Neural cell (in vitro differentiated cells): ENCODE data around the gene PRKCZ. TPM values are rescaled to one million over a fixed set of nuclear protein-coding genes. Genes with fewer than 3 reads are reported as not detected.

Source experiments
- H2AFZ ChIP-seq: fragments of 200-600, 300-800 bp; sonication (generic), shearing (Covaris generic); 2 replicates; pipeline ENCODE4 v1.6.0; 2014; ENCODE audit warnings: low read depth, mild to moderate bottlenecking, antibody characterized with exemption, low read length, moderate library complexity
- H3F3A ChIP-seq: fragments of 200-600 bp; shearing (Covaris generic); 2 replicates; pipeline ENCODE4 v1.6.1; 2016; ENCODE audit warnings: mild to moderate bottlenecking, moderate library complexity, mixed read lengths, antibody characterized with exemption, low read length; ENCODE audit not compliant: insufficient read depth, poor library complexity, severe bottlenecking
- H3K27ac ChIP-seq: fragments of 200-600, 300-800 bp; sonication (generic), shearing (Covaris generic); 2 replicates; pipeline ENCODE4 v1.5.1; 2014; ENCODE audit warnings: mild to moderate bottlenecking, low read length, moderate library complexity
- H3K27me3 ChIP-seq: fragments of 300-800, 200-600 bp; sonication (generic), shearing (Covaris generic); 2 replicates; pipeline ENCODE4 v1.6.0; 2014; ENCODE audit warnings: mild to moderate bottlenecking, low read depth, low read length, moderate library complexity; ENCODE audit not compliant: insufficient read depth
- H3K36me3 ChIP-seq: fragments of 300-800, 200-600 bp; sonication (generic), shearing (Covaris generic); 2 replicates; pipeline ENCODE4 v1.5.1; 2014; ENCODE audit warnings: mild to moderate bottlenecking, antibody characterized with exemption, low read length, moderate library complexity; ENCODE audit not compliant: insufficient read depth
- H3K4me2 ChIP-seq: fragments of 300-800, 200-600 bp; sonication (generic), shearing (Covaris generic); 2 replicates; pipeline ENCODE4 v1.6.0; 2014; ENCODE audit warnings: mild to moderate bottlenecking, low read length
- H3K4me3 ChIP-seq: fragments of 300-800, 200-600 bp; sonication (generic), shearing (Covaris generic); 2 replicates; pipeline ENCODE4 v1.5.1; 2014; ENCODE audit warnings: mild to moderate bottlenecking, low read length, moderate library complexity
- H3K79me2 ChIP-seq: fragments of 200-600 bp; shearing (Covaris generic); replicated peaks from 2 replicates; pipeline ENCODE4 v1.6.0; 2014; ENCODE audit warnings: mild to moderate bottlenecking, low read length, moderate library complexity; ENCODE audit not compliant: insufficient read depth
- H3K9ac ChIP-seq: fragments of 300-800, 200-600 bp; sonication (generic), shearing (Covaris generic); 2 replicates; pipeline ENCODE4 v1.6.1; 2016; ENCODE audit warnings: mild to moderate bottlenecking, low read length, mixed read lengths
- H3K9me2 ChIP-seq: fragments of 200-600 bp; shearing (Covaris generic); 2 replicates; pipeline ENCODE4 v1.6.1; 2016; ENCODE audit warnings: mild to moderate bottlenecking, low read length, mixed read lengths; ENCODE audit not compliant: insufficient read depth
- H3K9me3 ChIP-seq: fragments of 200-600, 300-800 bp; sonication (generic), shearing (Covaris generic); 2 replicates; pipeline ENCODE4 v1.6.1; 2016; ENCODE audit warnings: mild to moderate bottlenecking, mixed run types, low read length, moderate library complexity, mixed read lengths
- H4K20me1 ChIP-seq: fragments of 200-600 bp; shearing (Covaris generic); 2 replicates; pipeline ENCODE4 v1.6.1; 2016; ENCODE audit warnings: mild to moderate bottlenecking, mixed run types; ENCODE audit not compliant: insufficient read depth
- CTCF ChIP-seq: fragments of 450-650 bp; IDR thresholded peaks from 2 replicates; pipeline ENCODE4 v1.5.1; 2014; ENCODE audit warnings: antibody characterized with exemption, mild to moderate bottlenecking, moderate library complexity; ENCODE audit not compliant: poor library complexity, severe bottlenecking
- EP300 ChIP-seq: fragments of 450-650 bp; conservative IDR thresholded peaks from 2 replicates; pipeline ENCODE4 v1.6.1; 2014; ENCODE audit warnings: antibody characterized with exemption, mild to moderate bottlenecking, moderate library complexity; ENCODE audit not compliant: poor library complexity, severe bottlenecking
- EZH2 ChIP-seq: fragments of 200-600, 300-800 bp; shearing (Covaris generic), sonication (generic); IDR thresholded peaks from 2 replicates; pipeline ENCODE4 v1.6.1; 2014; ENCODE audit warnings: antibody characterized with exemption, low read length, borderline replicate concordance, mild to moderate bottlenecking; ENCODE audit not compliant: insufficient read depth, poor library complexity, severe bottlenecking
- MXI1 ChIP-seq: fragments of 450-650 bp; conservative IDR thresholded peaks from 2 replicates; pipeline ENCODE4 v1.6.1; 2014; ENCODE audit warnings: antibody characterized with exemption, mild to moderate bottlenecking; ENCODE audit not compliant: poor library complexity, severe bottlenecking
- POLR2AphosphoS5 ChIP-seq: IDR thresholded peaks from 2 replicates; pipeline ENCODE4 v1.6.1; 2012
- RAD21 ChIP-seq: fragments of 450-650 bp; conservative IDR thresholded peaks from 2 replicates; pipeline ENCODE4 v1.6.1; 2014; ENCODE audit warnings: antibody characterized with exemption, mild to moderate bottlenecking, moderate library complexity
- REST ChIP-seq: IDR thresholded peaks from 2 replicates; pipeline ENCODE4 v1.6.1; 2012; ENCODE audit warnings: borderline replicate concordance
- SMC3 ChIP-seq: fragments of 450-650 bp; conservative IDR thresholded peaks from 2 replicates; pipeline ENCODE4 v1.6.1; 2014; ENCODE audit warnings: antibody characterized with exemption, mild to moderate bottlenecking, moderate library complexity; ENCODE audit not compliant: poor library complexity
- TAF1 ChIP-seq: IDR thresholded peaks from 2 replicates; pipeline ENCODE4 v1.6.1; 2012; ENCODE audit warnings: low read depth
- polyA plus RNA-seq: library from polyadenylated mRNA; depleted of rRNA; stranded (reverse); fragments of >200 nt; gene quantifications from 2 replicates; pipeline ENCODE4 v1.2.3, GENCODE V29; 2014

Gene PRKCZ
- polyA plus RNA-seq, 1 donor from 2014 or later = 54.9 TPM

DNA sequence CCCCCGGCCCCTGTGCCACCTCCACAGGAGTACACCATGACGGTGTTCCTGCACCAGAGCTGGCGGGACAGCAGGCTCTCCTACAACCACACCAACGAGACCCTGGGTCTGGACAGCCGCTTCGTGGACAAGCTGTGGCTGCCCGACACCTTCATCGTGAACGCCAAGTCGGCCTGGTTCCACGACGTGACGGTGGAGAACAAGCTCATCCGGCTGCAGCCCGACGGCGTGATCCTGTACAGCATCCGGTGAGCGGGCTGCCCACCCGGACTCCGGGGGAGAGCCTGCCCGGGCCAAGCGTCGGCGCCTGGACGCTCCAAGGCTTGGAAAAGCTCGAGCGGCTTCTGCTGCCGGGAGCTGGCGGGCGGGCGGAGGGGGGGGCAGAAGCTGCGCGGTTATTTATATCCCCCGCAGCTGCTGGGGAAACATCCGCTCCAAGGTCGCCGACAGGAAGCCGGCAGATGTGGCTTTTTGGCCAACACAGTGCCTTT, 24.7 kb upstream of the PRKCZ start:
- no peaks in the 10 kb centered on the region for H4K20me1 ChIP-seq
- H3K27ac ChIP-seq = no peak overlapping the region
- TF ChIP-seq TAF1 (no peak), RAD21 (no peak)
- H3K9ac ChIP-seq = no peak overlapping the region
- H3K4me2 ChIP-seq = no peak overlapping the region
- no peak overlapping the region for H2AFZ ChIP-seq
- H3K79me2 ChIP-seq = no peaks in the 10 kb centered on the region
- no peaks in the 10 kb centered on the region for H3K36me3 ChIP-seq
- H3K4me3 ChIP-seq = no peak overlapping the region
- H3K27me3 ChIP-seq = peaks cover 7% of the 10 kb centered on the region
- H3F3A ChIP-seq = no peaks in the 10 kb centered on the region
- no peaks in the 10 kb centered on the region for H3K9me3 ChIP-seq
- H3K9me2 ChIP-seq = no peaks in the 10 kb centered on the region

- no peaks in the 10 kb centered on the region for H3K9me2 ChIP-seq
- no peak overlapping the region for H3K27ac ChIP-seq
- no peak overlapping the region for H3K9ac ChIP-seq
- no peaks in the 10 kb centered on the region for H3K36me3 ChIP-seq
- no peaks in the 10 kb centered on the region for H3K27me3 ChIP-seq
- no peak overlapping the region for H3K4me3 ChIP-seq
- no peaks in the 10 kb centered on the region for H3K9me3 ChIP-seq
- H3F3A ChIP-seq = no peaks in the 10 kb centered on the region
- no peak overlapping the region for H2AFZ ChIP-seq
- no peak overlapping the region for H3K4me2 ChIP-seq
- H4K20me1 ChIP-seq = no peaks in the 10 kb centered on the region
- TF ChIP-seq MXI1 (no peak), EP300 (no peak), TAF1 (no peak), RAD21 (no peak), POLR2AphosphoS5 (no peak), SMC3 (no peak), EZH2 (no peak), CTCF (no peak), REST (no peak)
- no peaks in the 10 kb centered on the region for H3K79me2 ChIP-seq
These were observed 22.1 kb upstream of the PRKCZ start for GRCh38 chr1:2027961-2028583.
